Mucosa of gallbladder (tissue), 1 donor: ENCODE results near the gene GHRL. TPM values are rescaled to one million over a fixed set of nuclear protein-coding genes. Genes with fewer than 3 reads are reported as not detected.

Experiments
- DNase-seq: peaks from one replicate; pipeline ENCODE4 v3.0.0-alpha.2; 2020; ENCODE audit warnings: low spot score
- total RNA-seq: library from RNA; stranded (reverse); gene quantifications from one replicate; pipeline ENCODE4 v1.2.1, GENCODE V29; 2021
- donor health status: DM: no; HTN: no; CAD: no.

GHRL gene, protein sequence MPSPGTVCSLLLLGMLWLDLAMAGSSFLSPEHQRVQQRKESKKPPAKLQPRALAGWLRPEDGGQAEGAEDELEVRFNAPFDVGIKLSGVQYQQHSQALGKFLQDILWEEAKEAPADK
- 2.2 TPM for total RNA-seq

GRCh38 chr3:10292505-10293419, at the start of gene GHRL:
Gene GHRL, minus strand, starts transcription at chr3:10292947. Its CDS starts 2,767 bp downstream, at chr3:10290180.
- DNase-seq = no peak

DNA sequence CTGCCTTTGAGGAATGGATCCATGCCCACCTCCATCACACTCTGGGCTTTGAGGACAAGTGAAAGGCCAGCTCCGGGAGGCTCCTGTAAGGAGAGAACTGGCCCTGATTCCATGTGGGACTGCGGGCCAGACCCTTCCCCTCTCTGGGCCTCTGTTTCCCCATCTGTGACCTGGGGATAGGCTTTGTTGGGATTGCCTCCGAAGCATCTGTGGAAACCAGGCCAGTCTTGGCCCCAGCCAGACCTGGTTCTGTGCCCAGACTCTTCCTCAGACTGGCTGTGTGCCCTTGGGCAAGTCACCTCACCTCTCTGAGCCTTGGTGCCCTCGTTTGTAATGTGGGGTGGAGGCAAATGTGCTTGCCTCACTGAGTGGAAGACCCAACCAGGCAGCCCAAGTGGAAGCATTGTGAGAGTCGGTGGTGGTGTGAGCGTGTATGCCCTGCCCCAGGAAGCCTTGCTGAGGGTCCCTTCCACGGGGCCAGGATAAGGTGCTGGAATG, 49.2 kb upstream of the GHRL start:
- no peak for DNase-seq

GRCh38 chr3:10340476-10340875, 47.7 kb upstream of the GHRL start:
- no peak for DNase-seq

- DNase-seq = no peak
Measured at GRCh38 chr3:10340046-10340445, 47.3 kb upstream of the GHRL start.

DNA sequence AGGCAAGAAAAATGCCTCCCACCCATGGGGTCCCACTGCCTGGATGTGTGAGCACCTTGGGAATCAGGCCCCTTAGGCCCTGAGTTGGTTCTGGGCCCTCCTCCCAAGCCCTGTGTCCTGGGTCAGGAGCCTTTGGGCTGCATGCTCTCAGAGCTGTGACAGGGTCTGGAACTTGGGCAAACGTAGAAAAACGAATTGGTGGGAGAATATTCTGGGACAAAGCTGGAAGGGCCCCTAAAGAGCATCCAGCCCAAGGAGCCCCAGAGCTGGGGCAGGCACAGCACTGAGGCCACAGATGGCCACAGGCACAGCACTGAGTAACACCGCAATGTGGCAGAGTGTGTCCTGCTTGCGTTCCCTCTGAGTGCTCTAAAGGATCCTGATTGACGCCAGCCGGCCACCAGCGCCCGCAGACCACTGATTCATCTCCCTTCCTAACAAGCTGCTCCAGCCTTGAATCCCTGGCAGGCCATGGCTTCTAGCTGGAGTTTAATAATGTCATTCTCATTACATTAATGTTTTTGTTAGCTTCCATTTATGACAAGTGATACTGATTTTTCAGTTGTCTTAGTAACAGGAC, 46.7 kb upstream of the GHRL start:
- DNase-seq = no peak

GRCh38 chr3:10338591-10339353, 46.0 kb upstream of the GHRL start:
- no peak for DNase-seq

GRCh38 chr3:10338164-10338470, 45.4 kb upstream of the GHRL start:
- no peak for DNase-seq

GRCh38 chr3:10337323-10338163, 44.8 kb upstream of the GHRL start:
- no peak for DNase-seq

DNA sequence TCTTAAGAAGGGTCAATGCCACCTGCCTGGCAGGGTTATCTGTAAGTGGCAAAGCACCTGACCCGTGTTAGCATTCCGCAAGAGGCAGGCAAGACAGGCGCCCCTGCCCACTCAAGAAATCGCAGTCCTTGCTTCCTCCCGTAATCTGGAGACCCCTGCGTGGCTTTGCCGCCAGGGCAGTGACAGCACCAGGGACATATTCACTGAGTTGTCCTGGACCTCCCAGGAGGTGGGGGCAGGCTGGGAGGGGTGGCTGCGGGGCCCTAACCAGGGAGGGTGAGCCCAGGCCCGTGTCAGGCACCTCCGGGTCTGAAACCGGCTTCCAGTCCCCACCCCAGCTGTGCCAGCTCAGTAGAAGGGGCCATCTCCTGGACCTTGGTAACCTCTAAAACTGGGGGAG, 44.0 kb upstream of the GHRL start:
- no peak for DNase-seq

DNA sequence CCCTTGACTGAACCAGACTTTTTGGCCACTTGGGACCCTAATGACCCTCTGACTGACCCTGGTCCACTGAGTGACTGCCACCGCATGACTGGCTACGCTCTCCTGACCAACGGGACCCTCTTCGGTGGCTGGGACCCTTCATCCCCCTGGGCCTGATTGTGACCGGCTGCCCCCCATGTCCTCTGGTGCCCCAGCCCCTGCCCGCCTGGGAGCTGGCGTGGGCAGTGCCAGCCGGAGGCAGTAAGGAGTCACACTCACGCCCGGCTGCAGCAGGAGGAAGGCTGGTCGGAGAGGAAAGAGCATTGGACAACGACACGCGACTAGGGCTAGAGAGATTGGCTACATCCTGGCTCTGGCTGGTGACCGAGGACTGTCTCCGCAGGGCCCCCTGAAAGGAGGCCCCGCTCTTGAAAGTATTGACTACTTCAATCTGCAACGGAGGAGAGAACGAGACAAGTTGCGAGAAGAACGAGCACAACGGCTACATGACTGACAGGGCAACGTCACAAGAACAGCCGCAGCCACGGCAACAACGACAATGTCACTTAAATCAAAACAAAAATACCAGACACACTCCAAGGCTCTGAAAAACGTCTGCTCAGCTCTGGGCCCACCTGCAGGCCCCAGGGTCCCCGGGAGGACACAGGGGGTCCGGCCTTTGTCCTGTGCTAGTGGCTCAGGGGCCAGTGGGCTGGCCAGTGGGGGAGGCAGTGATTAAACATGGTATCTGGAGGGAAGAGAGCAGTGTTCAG, 43.3 kb upstream of the GHRL start:
- no peak for DNase-seq

DNA sequence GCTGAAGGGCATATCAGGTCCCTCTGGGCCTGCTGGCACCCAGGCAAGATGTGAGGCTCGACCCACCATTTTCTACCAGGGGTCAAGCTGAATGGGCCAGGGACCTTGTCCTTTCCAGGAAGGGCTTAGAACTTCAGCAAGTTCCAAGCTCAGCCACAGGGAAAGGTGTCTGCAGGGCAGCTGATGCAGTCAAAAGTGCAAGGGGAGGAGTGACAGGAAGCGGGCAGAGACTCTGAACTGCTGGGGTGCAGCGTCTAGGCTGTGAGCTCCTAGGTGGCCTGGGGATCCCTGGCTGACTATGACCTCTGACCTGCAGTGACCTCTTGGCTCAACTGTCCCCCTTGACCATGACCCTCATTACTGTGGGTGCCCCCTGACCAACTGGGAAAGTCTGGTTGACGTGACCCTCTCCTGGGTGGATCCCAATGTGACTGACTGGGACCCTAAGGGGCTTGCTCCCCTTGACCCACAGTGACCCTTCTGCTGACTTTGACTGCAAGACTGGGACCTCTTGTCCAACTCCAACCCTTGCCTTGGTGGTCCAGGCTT, 42.5 kb upstream of the GHRL start:
- no peak for DNase-seq

GRCh38 chr3:10334459-10334858, 41.7 kb upstream of the GHRL start:
- DNase-seq = no peak

DNA sequence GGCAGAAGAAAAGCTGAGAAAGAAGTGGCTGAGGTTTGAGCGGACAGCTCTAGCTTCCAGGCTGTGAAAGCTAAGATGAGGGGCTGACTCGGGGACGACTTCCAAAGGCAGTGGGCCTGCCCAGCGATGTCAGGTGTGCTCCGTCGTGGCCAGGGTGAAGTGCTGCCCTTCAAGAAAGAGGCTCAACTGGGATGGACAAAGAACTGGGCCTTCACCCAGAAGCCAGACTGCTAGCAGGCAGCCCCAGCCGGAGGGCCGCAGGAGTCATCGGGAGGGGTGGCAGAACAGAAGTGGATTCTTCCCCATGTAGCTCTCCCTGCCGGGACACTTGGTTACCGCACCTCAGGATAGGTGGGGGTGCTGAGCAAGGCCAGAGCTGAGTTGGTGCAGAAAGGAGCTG, 41.3 kb upstream of the GHRL start:
- DNase-seq = no peak

GRCh38 chr3:10333349-10333650, 40.6 kb upstream of the GHRL start:
- DNase-seq = no peak

DNA sequence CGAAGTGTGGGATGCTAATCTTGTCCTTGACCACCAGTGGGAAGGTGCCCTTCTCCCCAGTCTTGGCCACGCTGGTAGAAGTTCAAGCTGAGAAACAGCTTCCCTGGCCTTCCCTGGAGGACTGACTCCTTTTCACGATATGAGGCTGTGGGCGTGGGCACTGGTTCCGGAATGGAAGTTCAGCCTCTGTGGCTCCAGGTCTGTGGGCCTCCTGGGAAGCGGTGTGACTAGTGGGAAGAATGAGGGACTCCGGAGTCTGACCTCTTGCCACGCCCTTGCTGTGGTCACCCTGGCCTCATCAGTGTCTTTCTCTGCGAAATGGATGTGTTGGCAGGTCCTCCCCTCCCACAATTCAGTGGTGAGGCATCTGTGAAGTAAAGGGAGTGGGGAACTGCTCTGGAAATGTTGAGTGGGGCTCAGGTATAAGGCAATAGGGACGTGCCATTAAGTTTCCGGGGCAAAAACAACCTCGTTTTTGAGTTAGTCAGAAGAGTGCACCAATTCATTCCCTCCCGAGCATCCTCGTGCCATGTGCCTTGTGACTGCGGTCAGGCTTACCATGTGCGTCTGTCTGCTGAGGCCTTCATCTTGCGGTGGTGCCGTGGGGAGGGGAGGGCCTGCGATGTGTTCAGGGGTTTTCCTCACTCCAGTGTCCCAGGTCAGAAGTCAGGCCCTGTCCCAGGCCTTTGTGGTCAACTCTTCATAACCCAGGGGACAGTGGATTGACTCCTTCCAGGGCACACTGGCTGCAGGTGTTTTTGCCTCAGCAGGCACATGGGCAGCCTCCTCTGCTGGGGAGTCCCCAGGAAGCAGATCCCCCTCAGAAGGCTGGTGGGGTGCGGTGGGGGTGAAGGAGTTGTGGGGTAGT, 40.0 kb upstream of the GHRL start:
- DNase-seq = no peak

DNA sequence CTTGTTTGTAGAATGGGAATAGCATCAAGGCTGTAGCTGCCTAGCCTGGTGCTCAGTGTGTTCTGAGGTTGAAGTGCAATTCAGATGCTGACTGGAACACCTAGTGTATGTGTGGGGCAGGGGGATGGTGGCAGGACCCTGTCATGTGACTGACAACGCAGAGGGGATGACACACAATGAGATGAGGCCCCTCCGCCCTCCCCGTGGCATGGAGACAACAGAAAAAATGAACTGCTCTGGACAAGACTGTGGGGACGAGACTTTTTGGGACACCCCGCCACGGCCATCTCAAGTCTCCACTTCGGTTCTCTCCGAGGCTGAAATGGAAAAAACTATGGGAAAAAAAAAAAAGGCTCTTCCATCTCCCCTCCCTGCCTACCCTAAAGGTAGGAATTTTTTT, 38.6 kb upstream of the GHRL start:
- no peak for DNase-seq

GRCh38 chr3:10330319-10330718, 37.6 kb upstream of the GHRL start:
- no peak for DNase-seq

GRCh38 chr3:10329495-10330015, 36.8 kb upstream of the GHRL start:
- DNase-seq = no peak

DNA sequence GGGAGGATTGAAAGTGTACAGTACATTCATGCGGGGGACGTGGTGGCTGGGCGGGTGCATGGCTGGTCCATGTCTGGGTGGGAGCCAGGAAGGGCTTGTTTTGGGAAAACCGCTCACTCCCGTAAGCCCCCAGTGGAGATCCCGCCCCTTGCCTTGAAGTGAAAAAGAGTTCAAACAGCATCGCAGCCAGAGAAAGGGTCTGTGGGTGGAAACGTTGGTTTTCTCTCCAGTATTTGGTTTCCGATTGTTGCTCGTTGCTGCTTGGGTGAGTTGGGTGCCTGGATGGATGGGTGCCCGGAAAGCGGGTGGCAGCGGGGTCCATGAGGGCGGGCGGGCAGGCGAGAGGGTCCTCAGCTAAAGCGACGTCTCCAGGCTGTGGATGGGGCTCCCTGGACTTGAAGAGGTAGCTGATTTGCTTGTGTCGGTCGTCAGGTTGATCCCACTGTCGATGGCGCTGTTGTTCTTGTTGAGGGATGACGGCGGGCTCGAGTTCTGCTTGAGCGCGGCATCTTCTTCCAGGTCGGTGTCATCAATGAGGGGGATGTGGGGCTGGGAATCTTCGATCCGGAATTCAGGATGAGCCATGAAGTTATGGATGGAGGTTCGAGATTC, 35.8 kb upstream of the GHRL start:
- no peak for DNase-seq
